Erythroblast (primary cell): Measurements from ENCODE around the gene ANKRD44.

Experiments
- DNase-seq, 2 experiments: peaks; one replicate each; lab custom pipeline; 2025; lab: John Stamatoyannopoulos, UW
- GATA1 ChIP-seq: IDR thresholded peaks from 2 replicates; pipeline ENCODE4 v1.6.1; 2011; ENCODE audit warnings: low read depth, mild to moderate bottlenecking, control low read depth, low read length, moderate library complexity
- POLR2A ChIP-seq: IDR thresholded peaks from 2 replicates; pipeline ENCODE4 v1.6.1; 2011; ENCODE audit warnings: mild to moderate bottlenecking, low read length

The ANKRD44 gene

DNA sequence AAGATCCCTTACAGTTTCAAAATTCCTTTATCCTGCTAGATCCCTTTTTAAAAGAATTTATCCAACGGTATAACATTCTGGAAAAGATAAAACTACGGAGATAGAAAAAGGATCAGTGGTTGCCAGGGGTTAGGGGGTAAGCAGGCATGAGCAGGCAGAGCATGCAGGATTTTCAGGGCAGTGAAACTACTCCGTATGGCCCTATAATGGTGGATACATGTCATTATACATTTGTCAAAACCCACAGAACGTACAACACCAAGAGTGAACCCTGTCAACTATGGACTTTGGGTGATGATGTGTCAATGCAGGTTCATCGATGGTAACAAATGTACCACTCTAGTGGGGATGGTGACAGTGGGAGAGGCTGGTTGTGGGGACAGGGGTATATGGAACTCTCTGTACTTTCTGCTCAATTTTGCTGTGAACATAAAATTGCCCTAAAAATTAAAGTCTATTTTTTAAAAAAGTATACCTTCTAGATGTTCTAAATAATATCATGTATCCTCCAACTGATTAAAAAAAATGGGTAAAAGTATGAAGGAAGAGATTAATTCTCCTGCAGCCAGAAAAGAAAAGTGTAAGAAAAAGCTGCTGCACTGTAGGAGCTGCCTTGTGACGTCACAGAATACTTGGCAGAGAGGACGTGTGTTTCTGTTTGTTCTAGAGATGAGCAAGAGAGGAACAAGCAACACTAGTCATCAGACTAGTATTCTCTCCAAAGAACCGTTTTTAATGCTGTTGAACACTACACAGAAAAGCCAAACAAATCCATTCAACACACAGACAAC is 23.6 kb downstream of the ANKRD44 start:
- TF ChIP-seq GATA1 (no peak), POLR2A (no peak)
- DNase-seq: no peak

DNA sequence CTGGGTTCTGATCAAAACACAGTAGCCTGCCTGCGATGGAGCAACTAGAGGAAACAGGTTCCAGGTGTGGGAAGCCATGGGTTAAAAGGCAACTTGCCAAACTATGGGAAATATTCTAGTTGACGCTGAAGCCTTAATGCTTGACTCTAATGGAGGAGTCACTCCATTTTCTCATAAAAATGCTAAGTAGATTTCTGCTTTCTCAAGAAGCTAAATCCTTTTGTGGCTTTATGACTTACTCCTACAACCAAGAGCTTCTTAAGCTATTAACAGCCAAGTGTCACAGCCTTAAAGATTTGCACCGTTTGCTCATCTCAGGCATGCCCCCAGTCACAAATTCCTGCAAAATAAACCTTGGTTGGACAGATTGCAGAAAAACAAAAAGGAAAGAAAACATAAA is 25.2 kb downstream of the ANKRD44 start:
- DNase-seq: no peak

DNA sequence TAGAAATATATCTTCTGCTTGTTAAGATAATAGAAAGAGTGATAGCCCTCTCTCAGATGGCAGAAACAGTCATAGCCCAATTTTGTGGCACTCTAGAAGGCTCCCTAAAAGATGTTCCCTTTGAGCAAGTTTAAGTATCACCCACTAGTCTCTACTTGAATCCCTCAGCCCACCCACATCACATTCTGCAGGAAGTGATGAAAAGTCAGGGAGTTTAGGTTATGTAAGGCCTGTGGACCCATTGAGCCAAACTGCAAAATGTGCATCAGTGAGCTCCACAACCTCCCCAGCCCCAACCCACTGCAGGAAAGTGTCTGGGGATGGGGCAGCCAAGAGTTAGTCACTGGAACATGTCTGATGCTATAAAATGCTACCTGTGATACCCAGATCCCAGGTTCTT is 25.6 kb downstream of the ANKRD44 start:
- no peak for DNase-seq
- no peak for TF ChIP-seq POLR2A
- no peak for TF ChIP-seq GATA1

More for the DNA sequence above, 25.2 kb downstream of the ANKRD44 start:
- no peak for TF ChIP-seq GATA1
- no peak for TF ChIP-seq POLR2A

DNA sequence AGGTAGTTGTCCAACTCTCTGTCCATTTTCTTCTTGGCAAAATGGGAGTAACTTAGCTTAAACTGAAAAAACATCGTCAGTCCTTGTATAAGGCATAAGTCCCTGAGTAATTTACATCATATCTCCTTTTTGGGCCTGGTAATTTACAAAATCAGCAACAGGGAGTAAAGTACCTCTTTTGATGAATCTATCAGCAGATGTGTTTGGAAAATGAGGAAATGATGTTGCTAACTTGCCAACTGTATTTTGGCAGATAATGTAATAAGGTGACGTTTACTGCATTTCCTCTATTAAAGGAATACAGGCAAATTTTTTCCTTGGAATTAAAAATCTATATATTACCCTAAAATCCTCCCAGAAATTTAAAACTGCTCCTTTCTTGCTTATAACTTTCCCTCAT is 29.2 kb downstream of the ANKRD44 start:
- TF ChIP-seq GATA1 (no peak), POLR2A (no peak)
- no peak for DNase-seq

DNA sequence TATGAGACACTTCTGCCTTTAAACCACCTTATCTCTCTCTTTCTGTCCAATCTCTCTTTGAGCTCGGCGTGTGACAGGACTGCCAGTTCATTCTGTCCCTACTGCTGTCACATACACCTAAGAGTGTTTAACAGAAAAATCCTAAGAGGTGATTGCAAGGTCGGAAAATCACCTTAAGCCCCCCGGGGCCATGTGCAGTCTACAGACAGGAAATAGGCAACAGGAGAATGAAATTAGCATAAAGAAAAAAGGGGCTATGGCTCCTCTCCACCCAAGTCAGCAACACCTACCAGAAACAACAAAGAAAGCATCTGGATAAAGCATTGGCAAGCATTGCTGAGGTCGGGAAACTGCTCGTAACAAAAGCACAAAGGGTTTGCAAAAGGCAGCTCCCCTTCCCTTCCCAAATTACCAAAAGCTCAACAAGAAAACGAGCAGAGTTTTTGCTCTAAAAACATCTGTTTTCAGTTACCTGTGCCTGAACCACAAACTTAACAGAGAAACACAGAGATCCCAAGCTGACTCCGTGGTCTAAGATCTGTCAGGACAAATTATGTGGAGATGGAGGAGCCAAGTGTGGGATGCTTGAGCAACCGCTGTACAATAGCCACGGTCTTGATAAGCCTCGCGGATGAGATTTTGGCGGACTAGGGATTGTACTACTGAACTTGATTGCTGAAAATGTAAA is 30.4 kb downstream of the ANKRD44 start:
- TF ChIP-seq POLR2A: no peak
- TF ChIP-seq GATA1: no peak

DNA sequence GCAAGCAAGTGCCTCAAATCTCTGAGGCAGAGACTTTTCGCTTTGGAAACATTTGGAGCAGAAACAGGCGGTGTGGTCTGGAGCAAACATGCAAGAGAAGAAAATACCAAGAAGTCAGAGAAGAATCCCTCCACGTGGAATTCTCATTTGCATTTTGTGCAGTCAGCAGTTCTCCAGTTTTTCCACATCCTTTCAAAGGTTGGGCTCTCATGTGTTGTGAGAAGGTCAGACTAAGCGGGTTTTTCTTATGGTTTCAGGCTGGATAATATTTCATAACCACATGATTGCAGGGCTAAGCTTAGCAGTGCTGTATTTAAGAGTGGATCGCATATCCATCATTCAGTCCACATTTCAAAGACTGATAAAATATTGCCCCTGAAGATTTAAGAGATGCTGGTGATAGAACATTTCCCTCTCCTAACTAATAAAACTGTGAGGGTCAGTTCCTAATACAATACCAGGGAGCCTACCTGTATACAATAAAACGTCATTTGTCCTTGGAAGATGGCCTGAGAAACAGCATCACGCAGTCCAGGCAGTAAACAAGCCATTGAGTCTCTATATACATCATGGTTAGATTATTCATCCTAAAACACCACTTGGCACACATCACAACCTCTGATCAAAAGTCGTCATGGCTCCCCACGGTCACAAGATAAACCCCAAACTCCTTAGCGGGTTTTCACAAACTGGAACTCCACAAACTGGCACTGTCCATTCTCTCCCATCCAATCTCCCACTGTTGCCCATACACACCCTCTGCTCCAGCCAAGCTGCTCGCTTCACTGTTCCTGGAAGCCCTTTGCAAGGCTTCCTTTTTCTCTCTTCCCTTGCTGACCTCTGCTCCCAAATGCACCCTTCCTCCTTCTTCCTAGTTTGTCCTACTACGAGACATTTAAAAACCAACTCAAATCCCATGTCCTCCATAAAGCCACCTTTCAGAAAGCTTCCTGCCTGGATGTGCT is 31.5 kb downstream of the ANKRD44 start:
- DNase-seq: no peak
- TF ChIP-seq POLR2A (no peak), GATA1 (no peak)

More for the DNA sequence above, 30.4 kb downstream of the ANKRD44 start:
- no peak for DNase-seq

DNA sequence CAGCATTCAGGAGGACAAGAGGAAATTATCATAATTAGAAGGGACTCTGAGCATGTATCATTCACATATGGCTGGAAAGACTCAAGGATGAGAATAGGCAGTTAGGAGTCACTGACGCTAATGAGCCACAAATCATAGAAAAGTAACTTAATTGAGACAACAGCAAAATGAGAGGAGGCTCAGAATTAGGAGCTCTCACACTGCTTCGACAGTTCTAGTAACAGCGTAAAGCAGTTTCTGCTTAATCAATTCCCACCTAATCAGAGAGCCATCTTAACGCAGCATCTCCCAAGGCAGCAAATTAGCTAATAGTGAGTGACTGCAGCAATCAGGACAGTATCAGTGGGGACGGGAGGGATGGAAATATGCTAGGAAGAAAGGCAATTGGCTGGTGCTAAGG is 32.8 kb downstream of the ANKRD44 start:
- no peak for DNase-seq

DNA sequence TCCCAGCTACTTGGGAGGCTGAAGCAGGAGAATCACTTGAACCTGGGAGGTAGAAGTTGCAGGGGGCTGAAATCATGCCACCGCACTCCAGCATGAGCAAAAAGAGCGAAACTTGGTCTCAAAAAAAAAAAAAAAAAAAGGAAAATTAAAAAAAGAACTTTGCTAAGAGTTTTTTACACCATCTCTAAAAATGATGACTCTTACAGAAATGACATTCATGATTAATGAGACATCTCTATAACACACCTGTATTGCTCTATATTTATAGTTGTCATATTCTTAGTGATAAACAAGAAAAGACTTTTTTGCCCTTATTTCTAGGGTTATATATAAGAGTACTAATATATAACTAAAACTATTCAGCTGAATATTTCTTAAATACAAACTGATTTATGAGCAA is 34.4 kb downstream of the ANKRD44 start:
- TF ChIP-seq POLR2A (no peak), GATA1 (no peak)
- no peak for DNase-seq

More for the DNA sequence above, 32.8 kb downstream of the ANKRD44 start:
- TF ChIP-seq GATA1: no peak
- no peak for TF ChIP-seq POLR2A

DNA sequence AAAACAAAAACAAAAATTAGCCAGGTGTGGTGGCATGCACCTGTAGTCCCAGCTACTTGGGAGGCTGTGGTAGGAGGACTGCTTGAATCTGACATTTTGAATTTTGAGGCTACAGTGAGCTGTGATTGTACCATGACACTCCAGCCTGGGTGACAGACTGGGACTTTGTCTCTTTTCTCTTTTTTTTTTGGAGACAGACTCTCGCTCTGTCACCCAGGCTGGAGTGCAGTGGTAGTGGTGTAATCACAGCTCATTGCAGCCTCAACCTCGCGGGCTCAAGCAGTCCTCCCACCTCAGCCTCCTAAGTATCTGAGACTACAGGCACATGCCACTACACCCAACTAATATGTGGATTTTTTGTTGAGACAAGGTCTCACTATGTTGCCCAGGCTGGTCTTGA is 35.6 kb downstream of the ANKRD44 start:
- TF ChIP-seq POLR2A (no peak), GATA1 (no peak)
- no peak for DNase-seq

DNA sequence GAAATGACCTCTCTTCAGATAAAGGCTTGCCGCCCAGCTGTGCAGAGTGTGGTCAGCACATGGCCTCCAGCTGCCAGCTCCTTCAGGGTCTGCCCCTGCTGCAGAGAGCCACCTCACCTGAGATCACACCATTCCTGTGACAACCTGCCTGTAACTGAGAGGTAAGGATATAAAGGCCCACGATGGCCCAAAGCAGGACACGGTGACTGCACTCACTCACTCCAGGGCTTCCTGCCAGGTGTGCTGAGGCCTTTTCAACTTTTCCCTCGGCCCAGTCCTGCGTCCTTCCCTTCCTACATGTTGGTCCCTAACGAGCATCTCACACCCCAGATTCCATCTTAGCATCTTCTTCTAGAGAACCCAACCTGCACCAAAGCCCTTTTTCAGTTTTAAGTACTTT is 36.2 kb downstream of the ANKRD44 start:
- DNase-seq: no peak
- TF ChIP-seq GATA1 (no peak), POLR2A (no peak)

DNA sequence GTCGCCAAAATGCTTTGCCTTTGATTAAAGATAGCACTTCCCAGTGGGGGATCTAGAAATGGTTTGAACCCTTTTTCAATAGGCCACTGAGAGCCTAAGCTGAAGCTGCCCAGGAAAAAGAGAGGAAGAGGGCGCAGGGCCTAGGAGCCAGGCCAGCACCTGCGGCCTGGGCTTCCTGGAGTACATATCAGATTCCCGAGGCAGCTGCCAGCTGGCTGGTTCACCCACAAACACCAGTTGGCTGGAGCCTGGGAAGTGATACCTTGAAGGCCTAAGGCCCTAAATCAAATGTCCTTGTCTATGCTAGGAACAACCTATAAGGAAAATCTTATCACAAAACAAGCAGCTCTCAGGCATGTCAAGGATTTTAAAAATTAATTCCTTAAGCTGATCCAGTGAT is 37.1 kb downstream of the ANKRD44 start:
- no peak for TF ChIP-seq GATA1
- no peak for TF ChIP-seq POLR2A
- DNase-seq: no peak

DNA sequence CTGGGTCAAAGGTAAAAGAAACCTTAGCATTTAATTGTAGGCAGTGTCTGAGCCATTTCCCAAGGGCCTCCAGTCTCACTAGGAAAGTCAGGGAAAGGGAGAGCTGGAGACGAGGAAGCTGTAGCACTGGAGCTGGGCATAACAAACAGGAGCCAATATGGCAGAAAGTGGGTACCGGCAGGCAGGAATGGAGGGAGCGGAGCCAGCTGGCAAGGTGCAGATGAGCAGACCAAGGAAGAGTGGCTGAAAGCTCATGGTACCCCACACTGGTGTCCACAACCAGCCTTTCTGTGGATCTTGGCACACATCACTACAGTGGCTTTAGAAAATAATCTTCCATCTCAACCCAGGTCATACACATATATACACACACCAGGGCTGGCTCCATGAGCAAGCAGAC is 40.0 kb downstream of the ANKRD44 start:
- no peak for DNase-seq
- TF ChIP-seq GATA1 (no peak), POLR2A (no peak)

DNA sequence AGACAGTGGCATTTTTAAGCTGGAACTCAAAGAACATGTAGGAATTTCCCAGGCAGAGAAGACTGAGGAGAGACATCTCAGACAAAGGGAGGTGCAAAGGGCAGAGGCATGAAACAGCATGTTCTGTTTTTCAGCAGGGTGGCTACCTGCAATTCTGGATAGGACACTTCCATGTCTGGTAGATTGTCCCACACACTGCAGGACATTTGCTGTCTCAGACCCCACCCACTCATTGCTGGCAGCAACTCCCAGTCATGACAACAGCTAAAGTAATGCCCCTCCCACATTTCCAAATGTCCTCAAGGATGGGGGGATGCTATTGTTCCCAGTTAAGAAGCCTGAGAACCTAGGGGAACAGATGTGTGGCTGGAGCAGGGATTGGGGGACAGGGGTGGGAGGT is 40.8 kb downstream of the ANKRD44 start:
- DNase-seq: no peak
- TF ChIP-seq GATA1 (no peak), POLR2A (no peak)

DNA sequence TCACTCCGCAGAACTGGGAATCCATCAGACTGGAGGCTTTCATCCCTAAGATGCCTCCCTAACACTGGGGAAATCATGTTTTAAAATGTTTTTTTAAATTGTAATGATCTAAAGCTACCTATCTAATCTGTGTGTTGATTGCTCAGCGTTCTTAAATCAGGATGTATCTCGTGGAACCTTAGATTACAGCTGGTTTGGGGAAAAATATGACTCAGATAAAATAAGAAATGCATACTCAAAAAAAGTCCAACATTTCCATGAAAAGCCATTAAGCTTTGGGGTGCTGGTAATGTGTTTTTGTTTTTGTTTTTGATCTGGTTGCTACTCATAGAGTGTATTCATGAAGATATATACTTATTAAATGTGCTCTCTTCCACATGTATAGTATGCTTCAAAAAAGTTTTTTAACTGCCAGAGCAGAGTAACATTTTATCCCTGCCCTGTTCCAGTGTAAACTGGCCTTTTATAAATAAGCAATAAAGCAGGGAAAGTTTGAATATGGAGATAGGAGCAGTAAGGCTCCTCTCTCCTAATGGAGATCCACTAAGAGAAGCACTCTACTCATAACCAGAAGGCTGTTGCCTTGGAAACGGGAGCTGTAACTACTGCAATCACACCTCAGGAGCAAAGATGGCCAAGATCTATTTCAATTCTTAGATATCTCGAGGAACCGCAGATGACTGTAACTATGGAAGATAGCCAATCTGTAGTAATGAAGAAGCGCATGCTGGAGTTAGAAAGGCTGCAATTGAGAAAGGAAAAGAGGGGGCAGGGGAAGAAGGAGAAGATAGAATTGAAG is 41.6 kb downstream of the ANKRD44 start:
- TF ChIP-seq POLR2A: no peak
- TF ChIP-seq GATA1: no peak
- no peak for DNase-seq
